ENCODE measurements around the gene FLOT2.
"Not testable (repeated sequence)": the region's sequence is repeated elsewhere in the genome, so short reads cannot be mapped to it uniquely, and the experiment has no call there.

The FLOT2 gene

DNA sequence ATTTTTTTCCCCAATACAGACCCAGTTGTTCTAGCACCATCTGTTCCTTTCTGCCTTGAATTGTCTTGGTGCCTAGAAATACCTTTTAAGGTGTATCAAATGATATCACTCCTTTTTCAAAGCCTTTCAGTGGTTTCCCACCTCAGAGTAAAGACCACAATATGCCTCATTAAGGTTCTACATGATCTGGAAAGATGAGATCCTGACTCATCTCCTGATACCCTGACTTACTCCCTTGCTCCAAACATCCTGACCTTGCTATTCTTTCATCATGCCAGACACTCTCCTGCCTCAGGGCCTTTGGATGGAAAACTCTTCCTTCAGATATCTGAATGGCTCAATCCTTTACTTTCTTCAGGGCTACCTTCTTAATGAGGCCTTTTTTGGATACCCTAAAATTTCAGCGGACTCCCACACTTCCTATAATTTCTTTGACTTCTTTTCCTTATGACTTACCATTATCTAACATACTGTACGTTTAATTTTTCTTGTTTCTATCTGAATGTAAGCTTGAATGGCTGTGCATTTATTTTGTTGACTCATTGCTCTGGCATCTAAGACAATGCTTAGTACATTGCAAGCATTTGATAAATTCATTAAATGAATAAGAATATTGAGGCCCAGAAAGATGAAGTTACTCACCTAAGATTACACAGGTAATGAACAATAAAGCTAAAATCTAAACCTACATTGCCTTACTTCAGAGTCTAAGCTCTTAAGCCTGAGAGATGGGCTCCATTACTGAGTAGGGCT lies 19.2 kb downstream of the FLOT2 start:
- Histone ChIP-seq H3K36me3 (ENCODE audit: control insufficient read depth, insufficient read depth, low read length) (peaks cover 10% of the 10 kb centered on the region), H3K9me3 (ENCODE audit: control insufficient read depth, insufficient read depth, low read length) (no peaks in the 10 kb centered on the region), H3K9ac (ENCODE audit: low read depth, low read length) (no peak overlapping the region), H3K4me1 (ENCODE audit: control insufficient read depth, insufficient read depth, low read length) (no peaks in the 10 kb centered on the region), H3K4me3 (ENCODE audit: low read depth, low read length) (no peak overlapping the region), H3K27me3 (ENCODE audit: control insufficient read depth, insufficient read depth, low read length) (no peaks in the 10 kb centered on the region)

DNA sequence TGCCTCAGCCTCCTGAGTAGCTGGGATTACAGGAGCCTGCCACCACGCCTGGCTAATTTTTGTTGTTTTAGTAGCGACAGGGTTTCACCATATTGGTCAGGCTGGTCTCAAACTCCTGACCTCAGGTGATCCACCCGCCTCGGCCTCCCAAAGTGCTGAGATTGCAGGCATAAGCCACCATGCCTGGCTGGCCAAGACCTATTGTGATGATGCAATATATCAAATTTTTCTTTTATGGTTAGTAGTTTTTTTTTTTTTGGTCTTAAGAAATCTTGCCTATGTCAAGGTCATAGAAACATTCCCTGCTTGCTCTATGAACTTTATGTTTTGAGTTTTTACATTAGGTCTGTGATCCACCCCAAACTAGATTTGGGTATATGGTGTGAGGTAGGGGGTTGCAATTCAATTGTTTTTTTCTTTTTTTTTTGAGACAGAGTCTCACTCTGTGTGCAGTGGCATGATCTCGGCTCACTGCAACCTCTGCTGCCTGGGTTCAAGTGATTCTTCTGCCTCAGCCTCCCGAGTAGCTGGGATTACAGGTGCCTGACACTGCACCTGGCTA lies 20.3 kb downstream of the FLOT2 start:
- H3K27me3 ChIP-seq (ENCODE audit: control insufficient read depth, insufficient read depth, low read length); H3K36me3 ChIP-seq (ENCODE audit: control insufficient read depth, insufficient read depth, low read length); H3K9ac ChIP-seq (ENCODE audit: low read depth, low read length); H3K4me3 ChIP-seq (ENCODE audit: low read depth, low read length); H3K9me3 ChIP-seq (ENCODE audit: control insufficient read depth, insufficient read depth, low read length); H3K4me1 ChIP-seq (ENCODE audit: control insufficient read depth, insufficient read depth, low read length): not testable (repeated sequence)

DNA sequence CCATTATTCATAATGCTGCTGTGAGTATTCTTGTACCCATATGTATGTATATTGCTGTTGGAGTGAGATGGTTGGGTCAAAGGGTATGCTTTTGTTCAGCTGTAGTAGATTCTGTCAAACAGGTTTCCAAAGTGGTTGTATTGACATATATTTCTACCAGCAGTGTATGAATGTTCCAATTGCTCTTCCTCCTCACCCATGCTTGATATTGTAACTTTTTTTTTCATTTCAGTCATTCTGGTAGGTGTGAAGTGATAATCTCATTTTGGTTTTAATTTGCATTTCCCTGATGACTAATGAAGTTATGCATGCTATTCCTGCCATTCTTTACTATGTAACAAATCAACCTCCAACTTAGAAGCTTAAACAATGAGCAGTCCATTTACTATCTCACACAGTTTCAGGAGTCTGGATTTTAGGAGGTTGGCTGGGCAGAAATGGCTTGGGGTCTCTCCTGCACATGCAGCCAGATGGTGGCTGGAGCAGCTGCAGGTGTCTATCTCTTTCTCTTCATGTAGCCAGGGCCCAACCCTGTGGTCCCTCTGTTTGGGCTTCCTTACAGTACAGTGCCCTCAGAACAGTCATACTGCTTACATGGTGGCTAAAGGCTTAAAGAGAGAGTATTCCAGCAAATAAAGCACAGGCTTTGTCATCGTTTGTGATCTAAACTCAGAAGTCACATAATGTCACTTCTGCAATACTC lies 21.5 kb downstream of the FLOT2 start:
- H3K4me3 ChIP-seq (ENCODE audit: low read depth, low read length) = no peak overlapping the region
- no peak overlapping the region for H3K9ac ChIP-seq (ENCODE audit: low read depth, low read length)
- no peaks in the 10 kb centered on the region for H3K27me3 ChIP-seq (ENCODE audit: control insufficient read depth, insufficient read depth, low read length)
- H3K4me1 ChIP-seq (ENCODE audit: control insufficient read depth, insufficient read depth, low read length) = no peaks in the 10 kb centered on the region
- H3K36me3 ChIP-seq (ENCODE audit: control insufficient read depth, insufficient read depth, low read length) = peaks cover 9% of the 10 kb centered on the region
- H3K9me3 ChIP-seq (ENCODE audit: control insufficient read depth, insufficient read depth, low read length) = no peaks in the 10 kb centered on the region

DNA sequence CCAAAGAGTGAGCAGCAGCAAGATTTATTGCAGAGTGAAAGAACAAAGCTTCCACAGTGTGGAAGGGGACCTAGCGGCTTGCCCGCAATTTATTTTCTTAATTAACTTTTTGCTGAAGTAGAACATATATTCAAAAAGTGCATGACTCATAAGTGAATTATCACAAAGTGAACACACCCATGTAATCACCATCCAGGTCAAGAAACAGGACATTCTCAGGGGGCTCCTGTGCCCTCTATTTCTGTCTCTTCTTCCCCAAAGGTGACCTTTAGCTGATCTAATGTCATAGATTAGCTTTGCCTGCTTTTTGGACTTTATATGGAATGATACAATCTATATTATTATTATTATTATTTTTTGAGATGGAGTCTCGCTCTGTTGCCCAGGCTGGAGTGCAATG lies 22.8 kb downstream of the FLOT2 start:
- Histone ChIP-seq H3K36me3 (ENCODE audit: control insufficient read depth, insufficient read depth, low read length) (no peaks in the 10 kb centered on the region), H3K9me3 (ENCODE audit: control insufficient read depth, insufficient read depth, low read length) (no peaks in the 10 kb centered on the region), H3K4me3 (ENCODE audit: low read depth, low read length) (no peak overlapping the region), H3K4me1 (ENCODE audit: control insufficient read depth, insufficient read depth, low read length) (no peaks in the 10 kb centered on the region), H3K9ac (ENCODE audit: low read depth, low read length) (no peak overlapping the region), H3K27me3 (ENCODE audit: control insufficient read depth, insufficient read depth, low read length) (no peaks in the 10 kb centered on the region)

DNA sequence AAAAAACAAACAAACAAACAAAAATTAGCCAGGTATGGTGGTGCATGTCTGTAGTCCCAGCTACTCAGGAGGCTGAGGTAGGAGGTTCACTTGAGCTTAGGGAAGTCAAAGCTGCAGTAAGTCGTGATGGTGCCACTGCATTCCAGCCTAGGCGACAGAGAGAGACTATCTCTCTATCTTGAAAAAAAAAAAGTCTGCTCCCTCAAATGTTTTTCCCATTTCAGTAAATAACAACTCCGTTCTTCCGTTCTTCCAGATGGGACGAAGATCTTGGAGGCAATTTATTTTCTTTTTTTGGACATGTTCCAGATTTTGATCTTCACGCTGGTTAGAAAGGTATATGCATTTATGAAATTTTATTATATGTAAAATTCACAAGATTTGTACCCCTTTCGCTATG lies 23.7 kb downstream of the FLOT2 start:
- no peak overlapping the region for H3K4me3 ChIP-seq (ENCODE audit: low read depth, low read length)
- H3K27me3 ChIP-seq (ENCODE audit: control insufficient read depth, insufficient read depth, low read length) = no peaks in the 10 kb centered on the region
- H3K4me1 ChIP-seq (ENCODE audit: control insufficient read depth, insufficient read depth, low read length) = no peaks in the 10 kb centered on the region
- no peak overlapping the region for H3K9ac ChIP-seq (ENCODE audit: low read depth, low read length)
- no peaks in the 10 kb centered on the region for H3K36me3 ChIP-seq (ENCODE audit: control insufficient read depth, insufficient read depth, low read length)
- no peaks in the 10 kb centered on the region for H3K9me3 ChIP-seq (ENCODE audit: control insufficient read depth, insufficient read depth, low read length)

DNA sequence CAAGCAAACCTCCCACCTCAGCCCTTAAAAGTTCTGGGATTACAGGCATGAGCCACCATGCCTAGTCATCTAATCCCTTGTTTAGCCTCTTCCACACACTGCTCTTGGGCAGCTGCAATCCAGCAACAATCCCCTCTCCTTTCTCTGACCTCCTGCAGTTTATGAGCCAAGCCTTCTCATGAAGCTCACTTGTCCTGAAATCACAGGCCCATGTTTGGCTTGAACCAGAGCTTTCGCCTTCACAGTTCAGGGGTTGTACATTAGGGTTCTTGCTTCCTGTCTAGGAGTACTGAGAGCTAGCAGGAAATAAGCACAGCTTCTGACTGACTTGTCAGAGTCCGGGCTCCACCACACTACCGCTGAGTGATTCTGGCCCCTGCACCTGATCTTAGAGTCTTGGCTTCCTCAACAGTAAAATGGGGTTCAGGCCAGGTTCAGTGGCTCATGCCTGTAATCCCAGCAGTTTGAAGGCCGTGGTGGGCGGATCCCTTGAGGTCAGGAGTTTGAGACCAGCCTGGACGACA lies 26.4 kb downstream of the FLOT2 start:
- Histone ChIP-seq H3K9ac (ENCODE audit: low read depth, low read length) (no peak overlapping the region), H3K27me3 (ENCODE audit: control insufficient read depth, insufficient read depth, low read length) (no peaks in the 10 kb centered on the region), H3K36me3 (ENCODE audit: control insufficient read depth, insufficient read depth, low read length) (no peaks in the 10 kb centered on the region), H3K9me3 (ENCODE audit: control insufficient read depth, insufficient read depth, low read length) (no peaks in the 10 kb centered on the region), H3K4me1 (ENCODE audit: control insufficient read depth, insufficient read depth, low read length) (no peaks in the 10 kb centered on the region), H3K4me3 (ENCODE audit: low read depth, low read length) (no peak overlapping the region)

DNA sequence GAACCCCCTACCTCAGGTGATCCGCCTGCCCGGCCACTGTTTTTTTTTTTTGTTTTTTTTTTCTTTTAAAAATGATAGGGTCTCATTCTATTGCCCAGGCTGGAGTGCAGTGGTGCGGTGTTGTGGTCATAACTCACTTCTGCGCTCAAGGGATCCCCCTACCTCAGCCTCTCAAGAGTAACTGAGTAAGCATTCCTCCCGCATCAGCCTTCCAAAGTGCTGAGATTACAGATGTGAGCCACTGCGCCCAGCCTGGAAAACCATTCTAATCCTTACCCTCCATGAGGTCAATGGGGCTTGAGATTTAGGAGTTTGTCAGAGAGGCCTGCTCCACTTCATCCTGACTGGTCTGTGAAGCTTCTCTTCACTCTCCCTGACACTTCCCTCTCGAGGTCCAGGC lies 30.3 kb downstream of the FLOT2 start:
- Histone ChIP-seq H3K4me3 (ENCODE audit: low read depth, low read length) (no peak overlapping the region), H3K36me3 (ENCODE audit: control insufficient read depth, insufficient read depth, low read length) (no peaks in the 10 kb centered on the region), H3K27me3 (ENCODE audit: control insufficient read depth, insufficient read depth, low read length) (no peaks in the 10 kb centered on the region), H3K9ac (ENCODE audit: low read depth, low read length) (no peak overlapping the region), H3K9me3 (ENCODE audit: control insufficient read depth, insufficient read depth, low read length) (no peaks in the 10 kb centered on the region), H3K4me1 (ENCODE audit: control insufficient read depth, insufficient read depth, low read length) (no peaks in the 10 kb centered on the region)

DNA sequence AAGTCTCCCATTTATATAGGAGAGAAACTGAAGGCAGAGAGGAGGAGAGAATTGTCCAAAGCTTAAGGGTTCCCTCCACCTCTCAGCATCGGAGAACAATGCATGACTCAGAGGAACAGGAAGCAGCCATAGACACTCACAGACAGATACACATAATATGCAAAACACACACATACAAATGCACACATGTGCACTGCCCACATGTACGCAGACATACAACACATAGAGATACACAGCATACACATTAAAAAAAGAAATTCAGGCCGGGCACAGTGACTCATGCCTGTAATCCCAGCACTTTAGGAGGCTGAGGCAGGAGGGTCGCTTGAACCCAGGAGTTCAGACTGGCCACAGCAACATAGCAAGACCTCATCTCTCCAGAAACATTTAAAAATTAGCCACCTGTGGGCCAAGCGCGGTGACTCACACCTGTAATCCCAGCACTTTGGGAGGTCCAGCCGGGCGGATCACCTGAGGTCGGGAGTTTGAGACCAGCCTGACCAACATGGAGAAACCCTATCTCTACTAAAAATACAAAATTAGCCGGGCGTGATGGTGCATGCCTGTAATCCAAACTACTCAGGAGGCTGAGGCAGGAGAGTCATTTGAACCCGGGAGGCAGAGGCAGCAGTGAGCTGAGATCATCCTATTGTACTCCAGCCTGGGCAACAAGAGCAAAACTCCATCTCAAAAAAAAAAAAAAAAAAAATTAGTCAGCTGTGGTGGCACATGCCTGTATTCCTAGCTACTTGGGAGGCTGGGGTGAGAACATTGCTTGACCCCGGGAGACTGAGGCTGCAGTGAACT lies 31.4 kb downstream of the FLOT2 start:
- no peak overlapping the region for H3K9ac ChIP-seq (ENCODE audit: low read depth, low read length)
- H3K4me3 ChIP-seq (ENCODE audit: low read depth, low read length) = no peak overlapping the region
- no peaks in the 10 kb centered on the region for H3K27me3 ChIP-seq (ENCODE audit: control insufficient read depth, insufficient read depth, low read length)
- no peaks in the 10 kb centered on the region for H3K9me3 ChIP-seq (ENCODE audit: control insufficient read depth, insufficient read depth, low read length)
- H3K36me3 ChIP-seq (ENCODE audit: control insufficient read depth, insufficient read depth, low read length) = no peaks in the 10 kb centered on the region
- no peaks in the 10 kb centered on the region for H3K4me1 ChIP-seq (ENCODE audit: control insufficient read depth, insufficient read depth, low read length)

DNA sequence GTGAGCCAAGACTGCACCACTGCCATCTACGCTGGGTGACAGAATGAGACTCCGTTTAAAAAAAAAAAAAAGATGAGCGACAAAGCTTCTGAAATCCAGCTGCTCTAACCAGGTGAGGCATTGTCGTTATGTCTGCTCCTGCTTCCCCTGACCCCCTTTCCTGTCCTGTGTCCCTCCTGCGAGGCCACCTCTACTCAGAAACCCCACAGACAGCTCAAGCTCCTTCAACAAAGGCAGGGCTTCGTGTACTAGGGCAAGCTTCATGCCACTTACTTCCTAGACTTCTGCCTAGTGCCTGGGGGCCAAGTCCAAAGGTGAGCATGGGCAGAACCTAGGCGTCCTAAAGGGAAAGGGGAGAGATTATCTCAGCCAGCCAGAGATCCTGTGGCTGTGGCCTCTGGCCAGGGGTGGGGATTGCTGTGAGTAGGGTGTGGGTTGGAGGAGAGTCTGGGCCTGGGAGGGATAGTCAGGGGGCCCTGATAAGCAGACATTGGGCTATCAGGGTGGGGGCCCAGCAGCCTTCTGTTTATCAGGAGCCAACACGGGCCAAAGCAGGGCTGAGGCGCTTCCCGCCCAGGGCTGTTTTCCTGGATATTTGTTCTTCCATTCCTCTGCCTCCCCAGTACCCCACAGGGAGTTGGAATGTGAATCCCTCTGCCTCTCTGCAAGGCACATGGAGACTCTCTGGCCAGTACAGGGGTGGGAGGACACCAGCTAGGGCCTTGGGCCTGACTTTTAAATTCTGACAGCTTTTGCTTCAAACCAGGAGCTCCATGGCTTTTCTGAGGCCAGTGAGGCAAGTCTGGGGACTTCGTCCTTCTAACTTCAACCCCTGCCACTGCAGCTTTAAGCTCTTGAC lies 32.3 kb downstream of the FLOT2 start:
- H3K36me3 ChIP-seq (ENCODE audit: control insufficient read depth, insufficient read depth, low read length) = peaks cover 5% of the 10 kb centered on the region
- H3K27me3 ChIP-seq (ENCODE audit: control insufficient read depth, insufficient read depth, low read length) = no peaks in the 10 kb centered on the region
- H3K9ac ChIP-seq (ENCODE audit: low read depth, low read length) = no peak overlapping the region
- H3K4me1 ChIP-seq (ENCODE audit: control insufficient read depth, insufficient read depth, low read length) = no peaks in the 10 kb centered on the region
- H3K9me3 ChIP-seq (ENCODE audit: control insufficient read depth, insufficient read depth, low read length) = no peaks in the 10 kb centered on the region
- no peak overlapping the region for H3K4me3 ChIP-seq (ENCODE audit: low read depth, low read length)

DNA sequence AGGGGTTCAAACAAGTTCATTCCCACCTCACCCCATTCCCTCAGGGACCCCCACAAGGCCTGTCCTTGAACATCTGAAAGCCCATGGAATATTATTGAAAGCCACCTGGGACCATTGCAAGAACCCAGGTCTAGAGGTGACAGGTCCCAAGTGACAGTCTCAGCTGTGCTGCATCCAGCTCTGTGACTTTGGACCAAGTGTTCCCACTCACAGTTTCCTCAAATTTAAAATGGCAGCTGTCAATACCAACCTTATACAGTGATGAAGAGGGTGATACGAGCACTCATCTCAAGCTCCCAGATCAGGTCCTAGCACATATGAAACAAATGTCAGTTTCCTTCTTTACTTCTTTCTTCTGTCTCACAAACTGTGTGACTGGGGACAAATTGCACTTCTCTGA lies 33.6 kb downstream of the FLOT2 start:
- Histone ChIP-seq H3K9me3 (ENCODE audit: control insufficient read depth, insufficient read depth, low read length) (no peaks in the 10 kb centered on the region), H3K9ac (ENCODE audit: low read depth, low read length) (no peak overlapping the region), H3K4me3 (ENCODE audit: low read depth, low read length) (no peak overlapping the region), H3K36me3 (ENCODE audit: control insufficient read depth, insufficient read depth, low read length) (peaks cover 10% of the 10 kb centered on the region), H3K27me3 (ENCODE audit: control insufficient read depth, insufficient read depth, low read length) (no peaks in the 10 kb centered on the region), H3K4me1 (ENCODE audit: control insufficient read depth, insufficient read depth, low read length) (no peaks in the 10 kb centered on the region)

DNA sequence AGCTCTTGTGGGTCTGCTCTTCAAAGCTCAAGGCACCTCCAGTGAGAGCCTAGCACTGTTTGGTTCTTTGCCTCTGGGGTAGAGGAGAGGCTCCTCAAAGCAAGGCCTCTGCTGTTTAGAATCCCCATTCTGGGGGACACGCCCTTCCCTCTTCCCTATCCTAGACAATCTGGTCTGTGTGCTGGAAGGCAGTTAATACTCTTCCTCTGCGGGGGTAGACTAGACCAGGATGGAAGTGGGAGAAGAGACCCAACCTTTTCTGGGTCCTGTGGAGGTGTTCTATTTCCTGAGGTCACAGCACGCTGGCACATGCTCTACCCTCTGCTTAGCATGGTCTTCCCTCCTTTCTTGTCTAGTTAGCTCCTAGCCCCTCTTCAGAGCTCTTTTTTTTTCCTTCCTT lies 35.0 kb downstream of the FLOT2 start:
- Histone ChIP-seq H3K4me3 (ENCODE audit: low read depth, low read length) (no peak overlapping the region), H3K4me1 (ENCODE audit: control insufficient read depth, insufficient read depth, low read length) (no peaks in the 10 kb centered on the region), H3K36me3 (ENCODE audit: control insufficient read depth, insufficient read depth, low read length) (peaks cover 22% of the 10 kb centered on the region), H3K9me3 (ENCODE audit: control insufficient read depth, insufficient read depth, low read length) (no peaks in the 10 kb centered on the region), H3K27me3 (ENCODE audit: control insufficient read depth, insufficient read depth, low read length) (no peaks in the 10 kb centered on the region), H3K9ac (ENCODE audit: low read depth, low read length) (no peak overlapping the region)

All from iPS-15b (cell line).